ENCODE results near the gene SAMD9L.

SAMD9L gene

DNA sequence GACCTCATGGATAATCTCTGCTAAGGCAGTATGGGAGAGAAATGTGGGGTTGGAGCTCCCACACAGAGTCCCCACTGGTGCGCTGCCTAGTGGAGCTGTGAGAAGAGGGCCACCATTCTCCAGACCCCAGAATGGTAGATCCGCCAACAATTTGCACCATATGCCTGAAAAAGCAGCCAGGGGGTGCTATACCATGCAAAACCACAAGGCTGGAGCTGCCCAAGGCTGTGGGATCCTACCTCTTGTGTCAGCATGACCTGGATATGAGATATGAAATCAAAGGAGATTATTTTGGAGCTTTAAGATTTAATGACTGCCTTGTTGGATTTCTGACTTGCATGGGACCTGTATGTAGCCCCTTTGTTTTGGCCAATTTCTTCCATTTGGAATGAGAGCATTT, 27.0 kb upstream of the SAMD9L start:
- H2AFZ ChIP-seq (ENCODE audit: low read depth, low read length): no peak overlapping the region

DNA sequence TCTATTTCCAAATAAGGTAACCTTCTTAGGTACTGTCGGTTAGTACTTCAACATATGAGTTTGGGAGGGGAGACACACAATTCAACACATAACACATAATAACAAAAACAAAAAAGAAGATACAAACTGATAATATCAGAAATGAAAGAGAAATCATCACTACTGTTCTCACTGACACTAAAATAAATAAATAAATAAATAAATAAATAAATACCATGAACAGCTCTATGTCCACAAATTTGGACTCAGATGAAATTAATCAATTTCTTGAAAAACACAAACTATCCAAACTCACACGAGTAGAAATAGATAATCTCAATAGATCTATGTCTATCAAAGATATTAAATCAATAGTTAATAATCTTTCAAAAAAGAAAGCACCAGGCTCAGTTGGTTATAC, 24.5 kb upstream of the SAMD9L start:
- no peak overlapping the region for H3K4ac ChIP-seq (ENCODE audit: low read depth in 1 of 2, low read length in 2 of 2)
- WGBS: no CpG with 5 or more reads among the region's 2 CpGs
- H3K27me3 ChIP-seq (ENCODE audit: control insufficient read depth in 1 of 2, insufficient read depth in 1 of 2, low read length in 2 of 2): peaks cover 7 to 9% of the 10 kb centered on the region in 2 experiments
- H3K18ac ChIP-seq (ENCODE audit: low read depth in 1 of 2, low read length in 2 of 2): no peak overlapping the region
- H4K91ac ChIP-seq (ENCODE audit: low read length): no peak overlapping the region
- H3K23ac ChIP-seq (ENCODE audit: low read length in 2 of 2): no peak overlapping the region
- H3K79me1 ChIP-seq (replicated peaks; ENCODE audit: low read length, poor library complexity, severe bottlenecking): no peaks in the 10 kb centered on the region
- H3K4me2 ChIP-seq (ENCODE audit: low read length, poor library complexity, severe bottlenecking): no peak overlapping the region
- H3K36me3 ChIP-seq (ENCODE audit: control insufficient read depth in 1 of 2, insufficient read depth in 2 of 2, low read depth in 1 of 2, low read length in 2 of 2): no peaks in the 10 kb centered on the region
- no peaks in the 10 kb centered on the region for H3K4me1 ChIP-seq (ENCODE audit: control insufficient read depth, insufficient read depth, low read depth, low read length)
- H2AFZ ChIP-seq (ENCODE audit: low read depth, low read length): no peak overlapping the region
- peaks cover 19% of the 10 kb centered on the region for H3K9me3 ChIP-seq (ENCODE audit: control insufficient read depth, low read length)
- no peak overlapping the region for H3K4me3 ChIP-seq (ENCODE audit: insufficient read depth in 1 of 2, low read depth in 1 of 2, low read length in 2 of 2)
- DNase-seq: no peak
- no peak overlapping the region for H2BK12ac ChIP-seq (ENCODE audit: low read length in 2 of 2)
- H2BK120ac ChIP-seq (ENCODE audit: low read depth, low read length): no peak overlapping the region
- no peak overlapping the region for H3K27ac ChIP-seq (ENCODE audit: low read length, poor library complexity, severe bottlenecking)
- no peak overlapping the region for H3K9ac ChIP-seq (ENCODE audit: low read length)
- no peak overlapping the region for H2BK15ac ChIP-seq (ENCODE audit: low read depth, poor library complexity, severe bottlenecking)
- no peak overlapping the region for H2BK5ac ChIP-seq (ENCODE audit: low read depth, low read length, poor library complexity, severe bottlenecking)
- H2AK5ac ChIP-seq (ENCODE audit: low read length, severe bottlenecking): no peak overlapping the region
- no peak overlapping the region for H4K8ac ChIP-seq (ENCODE audit: low read length)
- H3K14ac ChIP-seq (ENCODE audit: low read length in 2 of 2): no peak overlapping the region

More for the DNA sequence above, 27.0 kb upstream of the SAMD9L start:
- peaks cover 11 to 18% of the 10 kb centered on the region in 2 experiments for H3K27me3 ChIP-seq (ENCODE audit: control insufficient read depth in 1 of 2, insufficient read depth in 1 of 2, low read length in 2 of 2)
- peaks cover 19% of the 10 kb centered on the region for H3K9me3 ChIP-seq (ENCODE audit: control insufficient read depth, low read length)
- DNase-seq: no peak
- no peak overlapping the region for H3K9ac ChIP-seq (ENCODE audit: low read length)
- H2BK120ac ChIP-seq (ENCODE audit: low read depth, low read length): no peak overlapping the region
- no peak overlapping the region for H2AK5ac ChIP-seq (ENCODE audit: low read length, severe bottlenecking)
- H2BK5ac ChIP-seq (ENCODE audit: low read depth, low read length, poor library complexity, severe bottlenecking): no peak overlapping the region
- 91% methylated on average over 2 of the region's 2 CpGs for WGBS
- H3K4me1 ChIP-seq (ENCODE audit: control insufficient read depth, insufficient read depth, low read depth, low read length): no peaks in the 10 kb centered on the region
- no peak overlapping the region for H3K23ac ChIP-seq (ENCODE audit: low read length in 2 of 2)
- no peak overlapping the region for H3K18ac ChIP-seq (ENCODE audit: low read depth in 1 of 2, low read length in 2 of 2)
- H3K79me1 ChIP-seq (replicated peaks; ENCODE audit: low read length, poor library complexity, severe bottlenecking): no peaks in the 10 kb centered on the region
- H4K91ac ChIP-seq (ENCODE audit: low read length): no peak overlapping the region
- no peak overlapping the region for H2BK12ac ChIP-seq (ENCODE audit: low read length in 2 of 2)
- H3K4me3 ChIP-seq (ENCODE audit: insufficient read depth in 1 of 2, low read depth in 1 of 2, low read length in 2 of 2): no peak overlapping the region
- no peaks in the 10 kb centered on the region for H3K36me3 ChIP-seq (ENCODE audit: control insufficient read depth in 1 of 2, insufficient read depth in 2 of 2, low read depth in 1 of 2, low read length in 2 of 2)
- H3K14ac ChIP-seq (ENCODE audit: low read length in 2 of 2): no peak overlapping the region
- H3K4me2 ChIP-seq (ENCODE audit: low read length, poor library complexity, severe bottlenecking): no peak overlapping the region
- no peak overlapping the region for H3K27ac ChIP-seq (ENCODE audit: low read length, poor library complexity, severe bottlenecking)
- no peak overlapping the region for H3K4ac ChIP-seq (ENCODE audit: low read depth in 1 of 2, low read length in 2 of 2)
- H4K8ac ChIP-seq (ENCODE audit: low read length): no peak overlapping the region
- H2BK15ac ChIP-seq (ENCODE audit: low read depth, poor library complexity, severe bottlenecking): no peak overlapping the region

DNA sequence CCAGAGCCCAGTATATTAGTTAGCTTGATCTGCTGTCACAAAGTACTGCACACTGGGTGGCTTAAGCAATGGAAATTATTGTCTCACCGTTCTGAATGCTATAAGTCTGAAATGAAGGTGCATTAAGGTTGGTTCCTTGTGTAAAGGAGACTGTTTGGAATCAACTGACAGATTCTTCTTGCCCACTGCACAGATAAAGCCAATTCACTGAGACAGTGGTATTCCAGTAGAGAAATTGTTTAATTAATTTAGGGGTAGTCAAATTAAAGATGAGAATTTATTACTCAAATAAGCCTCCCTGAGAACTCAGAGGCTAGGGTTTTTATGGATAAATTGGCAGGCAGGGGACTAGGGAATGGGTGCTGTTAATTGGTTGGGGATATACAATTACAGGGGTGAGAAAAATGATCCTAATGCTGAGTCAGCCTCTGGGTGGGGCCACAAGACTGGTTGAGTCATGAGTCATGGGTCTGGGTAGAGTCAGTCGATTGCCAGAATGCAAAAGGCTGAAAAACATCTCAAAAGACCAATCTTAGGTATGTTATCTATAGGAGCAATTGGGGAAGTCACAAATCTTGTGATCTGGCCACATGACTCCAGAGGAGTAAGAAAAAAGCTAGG, 23.5 kb upstream of the SAMD9L start:
- Histone ChIP-seq H2AFZ (ENCODE audit: low read depth, low read length) (no peak overlapping the region), H2BK5ac (ENCODE audit: low read depth, low read length, poor library complexity, severe bottlenecking) (no peak overlapping the region), H3K4me2 (ENCODE audit: low read length, poor library complexity, severe bottlenecking) (no peak overlapping the region), H3K79me1 (replicated peaks; ENCODE audit: low read length, poor library complexity, severe bottlenecking) (no peaks in the 10 kb centered on the region), H3K9me3 (ENCODE audit: control insufficient read depth, low read length) (peaks cover 19% of the 10 kb centered on the region), H3K23ac (ENCODE audit: low read length in 2 of 2) (no peak overlapping the region), H3K4me1 (ENCODE audit: control insufficient read depth, insufficient read depth, low read depth, low read length) (no peaks in the 10 kb centered on the region), H3K4ac (ENCODE audit: low read depth in 1 of 2, low read length in 2 of 2) (no peak overlapping the region), H2BK12ac (ENCODE audit: low read length in 2 of 2) (no peak overlapping the region), H2BK120ac (ENCODE audit: low read depth, low read length) (no peak overlapping the region), H3K14ac (ENCODE audit: low read length in 2 of 2) (no peak overlapping the region), H2BK15ac (ENCODE audit: low read depth, poor library complexity, severe bottlenecking) (no peak overlapping the region), H2AK5ac (ENCODE audit: low read length, severe bottlenecking) (no peak overlapping the region), H3K27me3 (ENCODE audit: control insufficient read depth in 1 of 2, insufficient read depth in 1 of 2, low read length in 2 of 2) (peaks cover 1 to 4% of the 10 kb centered on the region in 2 experiments), H3K36me3 (ENCODE audit: control insufficient read depth in 1 of 2, insufficient read depth in 2 of 2, low read depth in 1 of 2, low read length in 2 of 2) (no peaks in the 10 kb centered on the region), H3K27ac (ENCODE audit: low read length, poor library complexity, severe bottlenecking) (no peak overlapping the region), H4K8ac (ENCODE audit: low read length) (no peak overlapping the region), H3K18ac (ENCODE audit: low read depth in 1 of 2, low read length in 2 of 2) (no peak overlapping the region), H3K4me3 (ENCODE audit: insufficient read depth in 1 of 2, low read depth in 1 of 2, low read length in 2 of 2) (peak overlapping the region in 1 of 2 experiments; percentile 10), H3K9ac (ENCODE audit: low read length) (no peak overlapping the region), H4K91ac (ENCODE audit: low read length) (no peak overlapping the region)
- WGBS: 15% methylated on average over 2 of the region's 2 CpGs
- no peak for DNase-seq

DNA sequence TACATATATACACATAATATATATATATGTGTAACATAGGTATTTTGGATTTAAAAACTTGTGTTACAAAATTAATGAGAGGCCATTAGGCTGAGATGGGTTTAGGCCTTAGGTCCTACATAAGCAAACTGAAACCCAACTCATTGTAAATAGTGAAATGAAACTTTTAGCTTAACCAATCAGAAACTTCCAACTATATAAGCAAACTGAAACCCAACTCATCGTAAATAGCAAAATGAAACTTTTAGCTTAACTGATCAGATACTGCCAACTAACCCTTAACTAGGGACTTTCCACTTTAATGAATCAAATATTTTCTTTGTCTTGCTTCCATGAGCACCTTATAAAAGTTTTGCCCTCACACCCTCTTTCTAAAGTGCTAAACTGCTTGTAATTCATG, 17.3 kb upstream of the SAMD9L start:
- Histone ChIP-seq H2AFZ (ENCODE audit: low read depth, low read length) (no peak overlapping the region), H2BK12ac (ENCODE audit: low read length in 2 of 2) (no peak overlapping the region), H3K79me1 (replicated peaks; ENCODE audit: low read length, poor library complexity, severe bottlenecking) (no peaks in the 10 kb centered on the region), H4K91ac (ENCODE audit: low read length) (no peak overlapping the region), H4K8ac (ENCODE audit: low read length) (no peak overlapping the region), H2BK5ac (ENCODE audit: low read depth, low read length, poor library complexity, severe bottlenecking) (no peak overlapping the region), H2AK5ac (ENCODE audit: low read length, severe bottlenecking) (no peak overlapping the region), H3K9me3 (ENCODE audit: control insufficient read depth, low read length) (peaks cover 3% of the 10 kb centered on the region), H3K27me3 (ENCODE audit: control insufficient read depth in 1 of 2, insufficient read depth in 1 of 2, low read length in 2 of 2) (peaks cover 0 to 7% of the 10 kb centered on the region in 2 experiments), H3K4me2 (ENCODE audit: low read length, poor library complexity, severe bottlenecking) (no peak overlapping the region), H3K4me3 (ENCODE audit: insufficient read depth in 1 of 2, low read depth in 1 of 2, low read length in 2 of 2) (no peak overlapping the region), H2BK120ac (ENCODE audit: low read depth, low read length) (no peak overlapping the region), H3K4me1 (ENCODE audit: control insufficient read depth, insufficient read depth, low read depth, low read length) (no peaks in the 10 kb centered on the region), H3K14ac (ENCODE audit: low read length in 2 of 2) (no peak overlapping the region), H2BK15ac (ENCODE audit: low read depth, poor library complexity, severe bottlenecking) (no peak overlapping the region), H3K4ac (ENCODE audit: low read depth in 1 of 2, low read length in 2 of 2) (no peak overlapping the region), H3K23ac (ENCODE audit: low read length in 2 of 2) (no peak overlapping the region), H3K9ac (ENCODE audit: low read length) (peak overlapping the region; percentile 37), H3K36me3 (ENCODE audit: control insufficient read depth in 1 of 2, insufficient read depth in 2 of 2, low read depth in 1 of 2, low read length in 2 of 2) (no peaks in the 10 kb centered on the region), H3K18ac (ENCODE audit: low read depth in 1 of 2, low read length in 2 of 2) (no peak overlapping the region), H3K27ac (ENCODE audit: low read length, poor library complexity, severe bottlenecking) (no peak overlapping the region)
- 91% methylated on average over 1 of the region's 1 CpG for WGBS
- DNase-seq: no peak

All from mesenchymal stem cell (in vitro differentiated cells and primary cell).